IPS-15b (cell line): Measurements from ENCODE around the gene PHLDA3.
A peak's percentile ranks its signal among the peaks of the same experiment; 100 is the strongest.
"Not testable (repeated sequence)": the region's sequence is repeated elsewhere in the genome, so short reads cannot be mapped to it uniquely, and the experiment has no call there.

ENCODE experiments used
- H3K27me3 ChIP-seq: one replicate; pipeline ENCODE4 v1.6.1; 2013; ENCODE audit warnings: low read length; ENCODE audit not compliant: control insufficient read depth, insufficient read depth
- H3K36me3 ChIP-seq: one replicate; pipeline ENCODE4 v1.6.1; 2013; ENCODE audit warnings: low read length; ENCODE audit not compliant: control insufficient read depth, insufficient read depth
- H3K4me1 ChIP-seq: one replicate; pipeline ENCODE4 v1.6.1; 2013; ENCODE audit warnings: mild to moderate bottlenecking, low read length; ENCODE audit not compliant: control insufficient read depth, insufficient read depth
- H3K4me3 ChIP-seq: one replicate; pipeline ENCODE4 v1.5.1; 2013; ENCODE audit warnings: low read depth, low read length
- H3K9ac ChIP-seq: one replicate; pipeline ENCODE4 v1.6.1; 2013; ENCODE audit warnings: low read depth, mild to moderate bottlenecking, low read length
- H3K9me3 ChIP-seq: one replicate; pipeline ENCODE4 v1.6.1; 2013; ENCODE audit warnings: mild to moderate bottlenecking, low read length; ENCODE audit not compliant: control insufficient read depth, insufficient read depth

The PHLDA3 gene

GRCh38 chr1:201501144-201501543, 32.2 kb upstream of the PHLDA3 start:
- Histone ChIP-seq H3K36me3 (no peaks in the 10 kb centered on the region), H3K9me3 (no peaks in the 10 kb centered on the region), H3K9ac (no peak overlapping the region), H3K4me3 (no peak overlapping the region), H3K4me1 (peaks cover 20% of the 10 kb centered on the region), H3K27me3 (peaks cover 6% of the 10 kb centered on the region)

- Histone ChIP-seq H3K36me3 (no peaks in the 10 kb centered on the region), H3K4me3 (no peak overlapping the region), H3K4me1 (peaks cover 20% of the 10 kb centered on the region), H3K9me3 (no peaks in the 10 kb centered on the region), H3K9ac (no peak overlapping the region), H3K27me3 (peaks cover 2% of the 10 kb centered on the region)
Observed at GRCh38 chr1:201500670-201501120, 31.7 kb upstream of the PHLDA3 start.

GRCh38 chr1:201499795-201500669, 31.0 kb upstream of the PHLDA3 start:
- Histone ChIP-seq H3K4me3 (no peak overlapping the region), H3K4me1 (peaks cover 20% of the 10 kb centered on the region), H3K9me3 (no peaks in the 10 kb centered on the region), H3K27me3 (no peaks in the 10 kb centered on the region), H3K9ac (no peak overlapping the region), H3K36me3 (no peaks in the 10 kb centered on the region)

DNA sequence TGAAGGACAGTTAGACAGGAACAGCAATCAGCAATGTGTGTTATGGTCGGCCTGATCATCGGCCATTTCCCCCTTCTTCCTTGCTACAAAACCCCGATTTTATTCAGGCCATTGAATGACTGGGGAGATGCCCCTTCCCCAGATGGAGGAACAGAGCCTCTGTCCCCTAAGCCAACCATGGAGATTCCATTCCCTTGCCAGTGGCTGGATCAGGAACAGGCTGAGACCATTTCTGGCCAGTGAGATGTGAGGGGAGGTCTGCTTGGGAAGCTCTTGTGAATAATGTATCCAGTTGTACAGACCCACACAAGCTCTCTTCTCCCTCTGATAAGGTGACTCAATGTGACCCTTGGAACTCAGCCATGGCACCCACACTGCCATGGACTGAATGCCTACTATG, 30.2 kb upstream of the PHLDA3 start:
- no peaks in the 10 kb centered on the region for H3K27me3 ChIP-seq
- no peaks in the 10 kb centered on the region for H3K9me3 ChIP-seq
- H3K9ac ChIP-seq = no peak overlapping the region
- H3K4me3 ChIP-seq = no peak overlapping the region
- no peaks in the 10 kb centered on the region for H3K36me3 ChIP-seq
- peaks cover 19% of the 10 kb centered on the region for H3K4me1 ChIP-seq

GRCh38 chr1:201498621-201499020, 29.6 kb upstream of the PHLDA3 start:
- Histone ChIP-seq H3K27me3 (no peaks in the 10 kb centered on the region), H3K9ac (no peak overlapping the region), H3K4me3 (no peak overlapping the region), H3K36me3 (no peaks in the 10 kb centered on the region), H3K4me1 (peaks cover 13% of the 10 kb centered on the region), H3K9me3 (no peaks in the 10 kb centered on the region)

DNA sequence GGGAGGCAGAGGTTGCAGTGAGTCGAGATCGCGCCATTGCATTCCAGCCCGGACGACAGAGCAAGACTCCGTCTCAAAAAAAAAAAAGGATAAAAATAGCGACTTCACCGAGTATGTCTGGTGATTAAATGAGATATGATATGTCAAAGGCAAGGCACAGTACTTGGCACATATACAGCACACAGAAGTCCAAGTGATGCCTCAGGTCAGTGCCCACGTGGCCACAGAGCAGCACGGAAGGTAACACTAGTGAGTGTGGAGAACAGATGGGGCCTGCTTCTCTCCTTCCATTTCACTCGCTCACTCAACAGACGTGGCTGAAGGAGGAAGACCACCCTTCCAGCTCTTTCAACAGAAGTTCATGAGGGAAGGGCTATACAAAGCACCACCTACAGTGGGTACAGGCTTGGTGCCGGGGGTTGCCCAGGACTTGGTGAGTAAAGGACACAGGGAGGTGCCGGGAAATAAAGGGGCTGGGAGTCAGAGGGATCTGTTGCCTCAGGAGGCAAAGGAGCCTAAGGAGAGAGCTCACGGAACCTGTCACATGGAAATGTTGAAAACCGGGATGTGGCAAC, 29.0 kb upstream of the PHLDA3 start:
- H3K27me3 ChIP-seq = no peaks in the 10 kb centered on the region
- peak overlapping the region; percentile 17 for H3K9ac ChIP-seq
- H3K4me3 ChIP-seq = no peak overlapping the region
- H3K36me3 ChIP-seq = no peaks in the 10 kb centered on the region
- no peaks in the 10 kb centered on the region for H3K9me3 ChIP-seq
- H3K4me1 ChIP-seq = peaks cover 11% of the 10 kb centered on the region

GRCh38 chr1:201496296-201496690, 27.3 kb upstream of the PHLDA3 start:
- H3K9ac ChIP-seq = no peak overlapping the region
- no peaks in the 10 kb centered on the region for H3K27me3 ChIP-seq
- H3K9me3 ChIP-seq = no peaks in the 10 kb centered on the region
- H3K4me3 ChIP-seq = no peak overlapping the region
- H3K4me1 ChIP-seq = peaks cover 6% of the 10 kb centered on the region
- H3K36me3 ChIP-seq = no peaks in the 10 kb centered on the region

DNA sequence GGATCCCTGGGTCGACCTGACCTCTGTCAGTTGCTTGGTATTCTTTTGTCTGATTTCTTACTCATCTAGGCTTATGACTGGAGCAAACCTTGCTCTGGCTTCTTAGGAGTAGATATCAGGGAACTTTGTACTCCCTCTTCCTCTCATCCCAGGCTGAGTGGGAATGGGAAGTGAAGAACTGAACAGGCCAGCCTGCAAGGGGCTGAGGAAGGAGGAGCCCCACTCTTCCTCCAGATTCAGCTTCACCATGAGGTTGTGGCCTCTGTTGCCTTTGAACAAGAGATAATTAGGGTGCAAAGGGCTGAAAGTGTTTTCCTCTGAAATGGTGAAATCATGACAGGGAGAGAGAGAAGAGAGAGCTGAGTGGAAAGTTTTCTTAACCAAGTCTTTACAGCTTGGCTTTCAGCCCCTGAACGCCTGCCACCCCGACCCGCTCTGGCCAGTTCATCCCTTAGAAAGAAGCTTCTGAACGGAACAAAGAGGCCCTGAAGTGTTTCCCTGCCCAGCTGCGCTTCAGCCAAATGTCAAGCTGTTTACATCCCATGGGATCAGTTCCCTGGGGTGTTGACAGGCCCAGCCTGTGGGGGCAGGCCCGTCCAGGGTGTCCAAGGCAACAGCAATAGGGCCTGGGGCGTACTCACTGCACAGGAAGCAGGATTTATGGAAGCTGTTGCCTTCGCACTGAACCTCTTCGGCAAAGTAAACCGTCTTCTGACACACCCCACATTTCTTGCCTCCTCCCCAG, 26.7 kb upstream of the PHLDA3 start:
- H3K36me3 ChIP-seq = no peaks in the 10 kb centered on the region
- H3K4me1 ChIP-seq = peaks cover 4% of the 10 kb centered on the region
- peak overlapping the region; percentile 2 for H3K9ac ChIP-seq
- H3K9me3 ChIP-seq = no peaks in the 10 kb centered on the region
- no peaks in the 10 kb centered on the region for H3K27me3 ChIP-seq
- no peak overlapping the region for H3K4me3 ChIP-seq

GRCh38 chr1:201493757-201494617, 25.0 kb upstream of the PHLDA3 start:
- Histone ChIP-seq H3K36me3 (no peaks in the 10 kb centered on the region), H3K27me3 (no peaks in the 10 kb centered on the region), H3K4me1 (no peaks in the 10 kb centered on the region), H3K9ac (no peak overlapping the region), H3K4me3 (no peak overlapping the region), H3K9me3 (no peaks in the 10 kb centered on the region)

- H3K27me3 ChIP-seq, H3K4me1 ChIP-seq, H3K36me3 ChIP-seq, H3K4me3 ChIP-seq, H3K9ac ChIP-seq, H3K9me3 ChIP-seq: not testable (repeated sequence)
Observed at GRCh38 chr1:201493026-201493656, 24.2 kb upstream of the PHLDA3 start.
